ENCODE data around the gene OR2G6.
"Not testable (repeated sequence)": the region's sequence is repeated elsewhere in the genome, so short reads cannot be mapped to it uniquely, and the experiment has no call there.

The OR2G6 gene

DNA sequence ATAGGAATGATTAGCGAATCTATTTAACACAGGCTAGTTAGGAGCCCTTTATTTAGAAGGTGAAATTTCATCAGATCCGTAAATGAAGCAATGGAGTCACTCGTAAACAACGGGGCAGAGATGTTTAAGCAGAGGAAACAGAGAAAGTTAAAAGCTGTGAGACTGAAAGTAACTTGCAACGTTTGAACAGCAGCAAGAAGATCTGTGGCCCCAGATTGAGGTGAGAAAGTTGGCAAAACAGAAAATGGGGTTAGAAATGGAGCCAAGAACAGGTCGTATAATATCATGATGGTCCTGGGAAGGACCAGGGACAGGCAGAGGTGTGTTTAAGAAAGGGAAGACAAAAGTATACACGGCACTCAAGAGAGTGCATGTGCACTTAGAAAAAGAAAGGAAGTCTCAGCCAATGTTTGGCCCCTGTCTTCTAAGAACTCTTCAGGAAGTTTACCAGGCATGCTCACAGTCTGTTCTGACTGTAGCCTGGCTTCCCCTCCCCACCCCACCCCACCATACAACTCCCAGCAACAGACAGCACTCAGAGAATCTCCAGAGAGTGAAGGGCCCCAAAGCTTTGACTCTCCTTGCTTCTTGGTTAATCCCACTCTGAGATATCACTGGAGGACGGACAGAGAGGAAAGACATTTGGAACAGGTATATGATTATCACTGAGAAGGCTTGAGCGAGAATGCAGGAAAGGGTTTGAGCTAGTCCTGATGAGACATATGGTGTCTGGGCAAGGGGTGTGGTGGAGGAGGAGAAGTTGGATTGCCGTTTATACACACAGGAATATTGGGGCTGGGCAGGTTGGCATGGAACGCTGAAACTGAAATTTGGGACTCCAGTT, 57.9 kb downstream of the OR2G6 start:
- not testable (repeated sequence) for FAIRE-seq; DNase-seq (ENCODE audit: insufficient read length, low spot score)

DNA sequence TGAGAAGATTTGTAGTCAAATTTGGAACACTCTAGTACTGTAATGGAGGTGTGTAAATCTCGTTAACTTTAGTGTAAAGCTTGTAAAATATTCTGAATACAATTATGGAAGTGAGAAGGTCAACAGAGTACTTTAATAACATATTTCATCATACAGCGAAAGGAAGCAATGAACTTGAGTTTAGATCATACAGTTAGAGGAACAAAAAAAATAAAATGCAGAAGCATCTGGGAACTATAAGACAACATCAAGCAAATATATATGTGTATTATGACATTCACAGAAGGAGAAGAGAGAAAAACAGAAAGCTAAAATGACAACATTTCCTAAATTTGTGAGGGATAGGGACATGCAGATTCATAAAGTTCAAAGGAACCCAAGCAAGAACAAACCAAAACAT, 61.2 kb downstream of the OR2G6 start:
- not testable (repeated sequence) for DNase-seq (ENCODE audit: insufficient read length, low spot score); FAIRE-seq

DNA sequence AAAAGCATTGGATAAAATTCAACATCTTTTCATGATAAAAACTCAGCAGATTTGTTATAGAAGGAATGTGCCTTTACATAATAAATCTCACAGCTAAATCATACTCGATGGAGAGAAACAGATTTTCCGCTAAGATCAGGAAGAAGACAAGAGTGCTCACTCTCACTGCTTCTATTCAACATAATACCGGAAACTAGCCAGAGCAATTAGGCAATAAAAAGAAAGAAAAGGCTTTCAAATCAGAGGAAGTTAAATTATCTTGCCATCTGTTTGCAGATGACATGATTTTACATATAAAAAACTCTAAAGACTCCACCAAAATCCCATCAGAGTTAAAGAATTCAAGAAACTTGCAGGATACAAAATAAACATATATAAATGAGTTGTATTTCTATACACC, 62.9 kb downstream of the OR2G6 start:
- FAIRE-seq; DNase-seq (ENCODE audit: insufficient read length, low spot score): not testable (repeated sequence)

DNA sequence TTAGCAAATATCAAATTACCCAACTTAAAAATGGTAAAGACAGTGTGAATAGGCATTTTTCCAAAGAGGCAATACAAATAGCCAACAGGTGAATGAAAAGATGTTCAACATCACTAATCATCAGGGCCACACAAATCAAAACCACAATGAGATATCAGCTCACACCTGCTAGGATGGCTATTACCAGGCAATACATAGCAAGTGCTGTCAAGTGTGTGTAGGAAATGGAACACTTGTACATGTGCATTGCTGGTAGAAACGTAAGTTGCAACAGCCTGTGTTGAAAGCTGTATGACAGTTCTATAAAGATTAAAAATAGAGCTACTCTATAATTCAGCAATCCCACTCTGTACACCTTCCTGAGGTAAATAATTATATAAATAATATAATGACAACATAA, 64.2 kb downstream of the OR2G6 start:
- not testable (repeated sequence) for FAIRE-seq; DNase-seq (ENCODE audit: insufficient read length, low spot score)

DNA sequence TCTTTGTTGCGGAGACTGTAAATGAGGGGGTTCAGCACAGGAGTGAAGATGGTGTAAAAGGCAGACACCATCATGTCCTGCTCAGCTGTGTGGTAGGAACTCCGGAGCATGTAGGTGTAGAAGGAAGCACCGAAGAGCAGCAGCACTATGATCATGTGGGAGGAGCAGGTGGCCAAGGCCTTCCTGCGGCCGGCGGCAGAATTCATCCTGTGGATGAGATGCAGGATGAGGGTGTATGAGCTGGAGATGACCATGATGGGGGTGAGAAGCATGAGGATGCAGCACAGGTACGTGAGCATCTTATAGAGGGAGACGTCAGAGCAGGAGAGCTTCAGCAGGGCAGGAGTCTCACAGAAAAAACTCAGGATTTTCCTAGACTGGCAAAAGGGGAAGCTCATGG, 66.0 kb downstream of the OR2G6 start:
- not testable (repeated sequence) for FAIRE-seq; DNase-seq (ENCODE audit: insufficient read length, low spot score)

DNA sequence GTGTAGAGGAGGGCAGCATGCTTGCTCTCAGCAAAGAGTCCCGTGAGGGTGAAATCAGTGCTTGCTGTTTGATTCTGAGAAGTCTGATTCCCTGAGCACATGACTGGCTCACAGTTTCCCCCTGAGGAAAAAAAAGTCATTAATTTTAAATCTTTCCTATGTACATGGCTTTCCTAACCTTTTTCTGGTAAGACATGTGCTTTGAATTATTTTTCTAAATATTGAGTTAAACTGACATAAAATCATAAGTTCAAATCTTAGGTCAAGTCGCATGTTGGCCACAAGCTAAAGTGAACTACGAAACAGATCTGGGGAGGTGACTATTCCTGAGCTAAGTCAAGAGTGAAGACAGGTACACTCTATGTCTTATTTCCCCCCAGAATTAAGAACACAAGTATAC, 66.8 kb downstream of the OR2G6 start, which contains the start of gene OR2T34:
OR2T34 (minus strand) TSS at position 101 of the 400 bp plus-strand sequence; CDS start at position 101, 0 bp downstream.
- DNase-seq (ENCODE audit: insufficient read length, low spot score); FAIRE-seq: not testable (repeated sequence)

DNA sequence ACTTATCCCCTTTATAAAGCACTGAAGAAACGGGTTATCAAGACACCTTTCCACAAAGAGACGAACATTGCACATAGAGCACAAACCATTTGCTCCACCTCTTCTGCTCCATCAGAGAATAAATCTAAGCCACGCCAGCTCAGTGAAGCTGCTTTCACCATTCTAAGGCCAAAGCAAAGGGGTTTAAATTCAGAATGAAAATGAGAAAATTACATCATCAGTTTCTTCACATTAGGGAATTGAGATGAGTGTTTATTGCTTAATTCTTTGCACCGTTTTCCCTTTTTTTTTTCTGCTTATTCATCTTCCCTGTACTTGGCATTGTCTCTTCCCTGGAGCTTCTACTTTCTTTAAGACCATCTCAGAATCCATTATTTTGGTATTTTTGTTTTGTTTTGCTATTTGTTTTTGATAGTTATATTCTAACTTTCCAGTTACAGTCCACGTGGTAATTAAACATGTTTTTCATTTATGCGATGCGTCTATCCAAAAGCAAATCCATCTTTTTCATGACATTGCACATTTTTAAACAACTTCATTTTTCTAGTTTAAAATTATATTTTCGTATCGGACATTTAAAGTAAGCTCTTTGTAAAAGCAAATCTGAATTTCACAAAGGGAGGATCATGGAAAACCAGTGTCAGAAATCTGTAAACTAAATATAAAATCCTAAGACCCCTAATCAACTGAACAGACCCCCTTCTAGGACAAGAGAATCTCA, 68.5 kb downstream of the OR2G6 start:
- DNase-seq (ENCODE audit: insufficient read length, low spot score) (no peak), FAIRE-seq (no peak)
- TF ChIP-seq, protein P1, sequence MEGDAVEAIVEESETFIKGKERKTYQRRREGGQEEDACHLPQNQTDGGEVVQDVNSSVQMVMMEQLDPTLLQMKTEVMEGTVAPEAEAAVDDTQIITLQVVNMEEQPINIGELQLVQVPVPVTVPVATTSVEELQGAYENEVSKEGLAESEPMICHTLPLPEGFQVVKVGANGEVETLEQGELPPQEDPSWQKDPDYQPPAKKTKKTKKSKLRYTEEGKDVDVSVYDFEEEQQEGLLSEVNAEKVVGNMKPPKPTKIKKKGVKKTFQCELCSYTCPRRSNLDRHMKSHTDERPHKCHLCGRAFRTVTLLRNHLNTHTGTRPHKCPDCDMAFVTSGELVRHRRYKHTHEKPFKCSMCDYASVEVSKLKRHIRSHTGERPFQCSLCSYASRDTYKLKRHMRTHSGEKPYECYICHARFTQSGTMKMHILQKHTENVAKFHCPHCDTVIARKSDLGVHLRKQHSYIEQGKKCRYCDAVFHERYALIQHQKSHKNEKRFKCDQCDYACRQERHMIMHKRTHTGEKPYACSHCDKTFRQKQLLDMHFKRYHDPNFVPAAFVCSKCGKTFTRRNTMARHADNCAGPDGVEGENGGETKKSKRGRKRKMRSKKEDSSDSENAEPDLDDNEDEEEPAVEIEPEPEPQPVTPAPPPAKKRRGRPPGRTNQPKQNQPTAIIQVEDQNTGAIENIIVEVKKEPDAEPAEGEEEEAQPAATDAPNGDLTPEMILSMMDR (IDR thresholded peaks at IDR 0.05; ENCODE audit: insufficient read depth, missing control alignments), result no peak
